Endothelial cell (in vitro differentiated cells): ENCODE results near the gene C5orf58. TPM values are rescaled to one million over a fixed set of nuclear protein-coding genes. Genes with fewer than 3 reads are reported as not detected.

Experiments used
- DNase-seq: peaks from one replicate; pipeline ENCODE4 v3.0.0; 2021; ENCODE audit warnings: low spot score
- H3K27ac Mint-ChIP-seq: one replicate; pipeline ENCODE4 v1.8.0; 2021; ENCODE audit warnings: mixed read lengths, inconsistent platforms; ENCODE audit not compliant: unreplicated experiment
- H3K27me3 Mint-ChIP-seq: one replicate; pipeline ENCODE4 v1.8.0; 2021; ENCODE audit warnings: mild to moderate bottlenecking, moderate library complexity, mixed read lengths, inconsistent platforms; ENCODE audit not compliant: unreplicated experiment
- H3K36me3 Mint-ChIP-seq: one replicate; pipeline ENCODE4 v1.8.0; 2021; ENCODE audit warnings: mild to moderate bottlenecking, low read depth, mixed read lengths, inconsistent platforms; ENCODE audit not compliant: unreplicated experiment
- H3K4me1 Mint-ChIP-seq: one replicate; pipeline ENCODE4 v1.8.0; 2021; ENCODE audit warnings: mild to moderate bottlenecking, mixed read lengths, inconsistent platforms; ENCODE audit not compliant: unreplicated experiment
- H3K4me3 Mint-ChIP-seq: one replicate; pipeline ENCODE4 v1.8.0; 2021; ENCODE audit warnings: mild to moderate bottlenecking, mixed read lengths, inconsistent platforms; ENCODE audit not compliant: unreplicated experiment
- H3K9me3 Mint-ChIP-seq: one replicate; pipeline ENCODE4 v1.8.0; 2021; ENCODE audit warnings: mixed read lengths, inconsistent platforms; ENCODE audit not compliant: unreplicated experiment
- total RNA-seq: library from RNA; stranded (reverse); fragmentation: NEBNext Ultra II Directional; extraction: Animal tissue kit (Norgen Biotek cat#: 25700); gene quantifications from one replicate; pipeline ENCODE4 v1.2.1, GENCODE V29; 2021; ENCODE audit not compliant: unreplicated experiment
- TF ChIP-seq, protein P1 (sequence below): fragments of 200-600 bp; sonication (generic); IDR thresholded peaks from one replicate; pipeline ENCODE4 v1.5.0; 2021; ENCODE audit warnings: antibody characterized with exemption; ENCODE audit not compliant: unreplicated experiment

The C5orf58 gene
- total RNA-seq, 1 donor from 2014 or later, result 0.28 TPM

DNA sequence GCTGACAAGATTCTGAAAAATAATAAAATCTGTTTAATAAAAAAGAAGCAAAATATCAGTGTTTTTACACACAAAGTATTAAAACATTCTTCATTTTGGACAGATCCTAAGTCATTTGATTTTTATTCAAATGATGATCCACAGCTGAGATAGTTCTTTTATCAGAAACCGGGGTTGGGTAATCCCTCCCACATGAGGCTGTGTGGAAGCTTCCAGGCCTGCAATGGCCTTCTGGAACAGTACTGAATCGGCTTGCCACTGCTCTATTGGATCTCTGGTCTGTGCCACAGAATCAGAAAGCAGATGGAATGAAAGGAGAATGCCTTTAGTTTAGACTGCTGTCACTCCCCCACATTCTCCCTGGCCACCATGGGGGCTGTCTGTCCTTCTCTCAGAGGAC, 6.1 kb upstream of the C5orf58 start:
- Mint-ChIP-seq H3K27ac (no peak overlapping the region), H3K36me3 (no peaks in the 10 kb centered on the region), H3K9me3 (no peaks in the 10 kb centered on the region), H3K4me1 (peaks cover 43% of the 10 kb centered on the region), H3K27me3 (peaks cover 3% of the 10 kb centered on the region), H3K4me3 (no peak overlapping the region)
- DNase-seq, result no peak
- TF ChIP-seq, protein P1, sequence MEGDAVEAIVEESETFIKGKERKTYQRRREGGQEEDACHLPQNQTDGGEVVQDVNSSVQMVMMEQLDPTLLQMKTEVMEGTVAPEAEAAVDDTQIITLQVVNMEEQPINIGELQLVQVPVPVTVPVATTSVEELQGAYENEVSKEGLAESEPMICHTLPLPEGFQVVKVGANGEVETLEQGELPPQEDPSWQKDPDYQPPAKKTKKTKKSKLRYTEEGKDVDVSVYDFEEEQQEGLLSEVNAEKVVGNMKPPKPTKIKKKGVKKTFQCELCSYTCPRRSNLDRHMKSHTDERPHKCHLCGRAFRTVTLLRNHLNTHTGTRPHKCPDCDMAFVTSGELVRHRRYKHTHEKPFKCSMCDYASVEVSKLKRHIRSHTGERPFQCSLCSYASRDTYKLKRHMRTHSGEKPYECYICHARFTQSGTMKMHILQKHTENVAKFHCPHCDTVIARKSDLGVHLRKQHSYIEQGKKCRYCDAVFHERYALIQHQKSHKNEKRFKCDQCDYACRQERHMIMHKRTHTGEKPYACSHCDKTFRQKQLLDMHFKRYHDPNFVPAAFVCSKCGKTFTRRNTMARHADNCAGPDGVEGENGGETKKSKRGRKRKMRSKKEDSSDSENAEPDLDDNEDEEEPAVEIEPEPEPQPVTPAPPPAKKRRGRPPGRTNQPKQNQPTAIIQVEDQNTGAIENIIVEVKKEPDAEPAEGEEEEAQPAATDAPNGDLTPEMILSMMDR, result no peak

DNA sequence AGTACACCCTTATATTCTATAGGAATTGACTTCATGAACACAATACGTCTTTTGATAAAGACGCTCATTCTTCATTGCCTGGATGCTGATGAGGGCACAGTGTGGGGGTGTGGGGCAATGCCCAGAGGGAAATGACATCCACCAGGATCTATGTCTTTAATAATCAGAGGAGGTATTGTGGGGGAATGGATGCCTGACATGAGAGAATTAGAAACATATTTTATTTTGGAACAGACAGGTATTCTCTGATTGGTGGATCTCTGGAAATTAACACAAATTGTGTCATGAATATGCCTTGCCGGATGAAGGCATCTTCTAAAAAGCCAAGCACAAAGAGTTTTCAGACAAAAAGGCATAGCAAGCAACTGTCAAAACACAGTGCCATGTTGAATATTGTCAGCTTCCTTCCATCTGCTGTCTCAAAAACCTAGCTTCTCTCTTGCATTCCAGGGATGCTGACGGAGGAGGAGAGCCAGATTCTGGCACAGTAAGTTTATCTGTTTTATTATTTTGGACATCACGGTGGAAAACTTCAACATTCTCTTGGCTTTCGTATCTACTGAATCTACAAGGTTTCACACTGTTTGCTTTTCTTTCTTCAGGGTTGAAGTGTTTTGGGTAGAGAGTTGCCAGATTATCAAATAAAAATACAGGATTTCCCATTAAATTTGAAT, 3.9 kb upstream of the C5orf58 start:
- TF ChIP-seq, protein P1, result no peak
- H3K36me3 Mint-ChIP-seq, result no peaks in the 10 kb centered on the region
- no peak overlapping the region for H3K27ac Mint-ChIP-seq
- no peaks in the 10 kb centered on the region for H3K9me3 Mint-ChIP-seq
- DNase-seq, result no peak
- H3K27me3 Mint-ChIP-seq, result peaks cover 3% of the 10 kb centered on the region
- peaks cover 29% of the 10 kb centered on the region for H3K4me1 Mint-ChIP-seq
- no peak overlapping the region for H3K4me3 Mint-ChIP-seq

- Mint-ChIP-seq H3K4me3 (no peak overlapping the region), H3K36me3 (no peaks in the 10 kb centered on the region), H3K27me3 (no peaks in the 10 kb centered on the region), H3K27ac (no peak overlapping the region), H3K9me3 (no peaks in the 10 kb centered on the region), H3K4me1 (peaks cover 10% of the 10 kb centered on the region)
- no peak for DNase-seq
- TF ChIP-seq, protein P1, result no peak
These were observed 640 bp downstream of the C5orf58 start for GRCh38 chr5:170233358-170233892.

DNA sequence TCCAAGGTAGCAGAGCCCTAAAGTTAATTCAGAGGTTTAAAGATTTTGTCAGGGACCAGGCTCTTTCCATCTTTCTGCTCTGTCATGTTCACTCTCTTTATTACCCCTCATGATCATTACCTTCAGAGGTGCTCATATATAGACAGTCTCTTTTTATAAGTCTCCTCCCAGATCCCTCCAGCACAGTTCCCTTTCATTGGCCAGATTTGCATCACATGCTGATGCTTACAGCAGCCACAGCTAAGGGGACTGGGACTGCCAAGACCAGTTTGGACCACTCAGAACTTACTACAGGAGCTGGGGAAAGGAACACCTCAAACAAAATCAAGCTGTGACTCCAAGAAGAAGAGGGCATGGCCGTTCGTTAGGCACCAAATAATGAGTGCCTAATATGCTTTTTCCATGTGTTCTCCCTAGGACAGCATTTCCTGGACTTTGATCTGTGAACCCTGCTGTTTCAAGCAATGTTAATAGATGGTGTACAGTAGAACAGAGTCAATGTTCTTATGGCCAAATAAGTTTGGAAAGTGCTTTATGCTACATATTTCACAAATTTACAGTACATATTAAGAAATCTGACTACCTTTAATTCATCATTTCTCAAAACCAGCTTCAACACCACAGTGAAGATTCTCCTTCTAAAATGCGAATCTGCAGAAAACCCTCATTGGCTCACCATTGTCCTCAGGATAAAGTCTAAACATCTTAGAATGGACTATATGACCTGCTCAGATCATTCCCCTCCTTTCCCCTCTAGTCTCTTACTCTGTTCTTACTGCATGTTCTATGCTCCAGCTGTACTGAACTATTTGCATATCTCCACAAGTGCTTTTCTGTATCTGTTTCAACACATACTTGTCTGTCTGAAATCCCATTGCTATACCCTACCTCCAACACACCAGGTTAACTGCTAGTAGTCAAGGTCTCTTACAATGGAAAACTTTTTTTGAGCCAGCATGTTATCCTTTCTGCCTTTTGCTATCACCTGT, 3.4 kb downstream of the C5orf58 start:
- TF ChIP-seq, protein P1, result no peak
- no peak overlapping the region for H3K4me3 Mint-ChIP-seq
- no peaks in the 10 kb centered on the region for H3K9me3 Mint-ChIP-seq
- no peak overlapping the region for H3K27ac Mint-ChIP-seq
- no peaks in the 10 kb centered on the region for H3K27me3 Mint-ChIP-seq
- H3K36me3 Mint-ChIP-seq, result no peaks in the 10 kb centered on the region
- H3K4me1 Mint-ChIP-seq, result peaks cover 10% of the 10 kb centered on the region
- DNase-seq, result no peak
